WTC11 (cell line): ENCODE results near the gene PTPRN2.

Source experiments
- CDX4 ChIP-seq: fragments of 250-450 bp; sonication (Bioruptor Pico); IDR thresholded peaks from 2 replicates; pipeline ENCODE4 v1.9.0; 2021; ENCODE audit warnings: moderate library complexity, mild to moderate bottlenecking, inconsistent platforms, borderline replicate concordance
- CTCF ChIP-seq: fragments of 200-600 bp; IDR thresholded peaks from 2 replicates; pipeline ENCODE4 v1.8.0; 2022; ENCODE audit warnings: antibody characterized with exemption
- ESRRA ChIP-seq: sonication (generic); formaldehyde crosslinking; IDR thresholded peaks from 2 replicates; pipeline ENCODE4 v1.8.1; 2022; ENCODE audit warnings: mild to moderate bottlenecking, missing genetic modification reagents, borderline replicate concordance
- MAX ChIP-seq: sonication (generic); formaldehyde crosslinking; IDR thresholded peaks from 2 replicates; pipeline ENCODE4 v1.8.0; 2022; ENCODE audit warnings: mild to moderate bottlenecking, missing genetic modification reagents
- NR1H2 ChIP-seq: sonication (generic); formaldehyde crosslinking; IDR thresholded peaks from 2 replicates; pipeline ENCODE4 v1.9.0; 2021; ENCODE audit warnings: mild to moderate bottlenecking, moderate library complexity, missing genetic modification reagents
- TEAD4 ChIP-seq: sonication (generic); formaldehyde crosslinking; IDR thresholded peaks from 2 replicates; pipeline ENCODE4 v1.8.0; 2022; ENCODE audit warnings: mild to moderate bottlenecking, missing genetic modification reagents

- no peak for TF ChIP-seq CTCF
- no peak for TF ChIP-seq ESRRA (CRISPR knock-in tag)
- no peak for TF ChIP-seq MAX (CRISPR knock-in tag)
- TF ChIP-seq TEAD4, result no peak
- no peak for TF ChIP-seq CDX4 (CRISPR knock-in tag)
- TF ChIP-seq NR1H2 (CRISPR knock-in tag), result no peak
Measured at GRCh38 chr7:158016180-158017097, 571.2 kb downstream of the PTPRN2 start.
